K562 (cell line): ENCODE data around the gene PDCD11. TPM values are rescaled to one million over a fixed set of nuclear protein-coding genes. Genes with fewer than 3 reads are reported as not detected.

Source experiments
- ATAC-seq: fragments of 200-7000 bp; cut with Tn5 transposase; 3 replicates; pipeline ENCODE4 v1.9.1; 2020; ENCODE audit warnings: moderate library complexity
- BruUV-seq: library from RNA; stranded (reverse); fragments of 400-500 nt; replicated peaks from 2 replicates; lab custom pipeline; 2021; lab: Mats Ljungman, UMichigan
- CTCF ChIA-PET: fragments of 300-600 bp; formaldehyde crosslinking; extraction: SDS; loops from one replicate; lab custom pipeline; 2021; ENCODE audit warnings: low intra/inter-chr PET ratio; lab: Yijun Ruan, JAX
- POLR2A ChIA-PET: fragments of 300-600, 350-650 bp; sonication (Branson Sonifier 250); formaldehyde crosslinking; extraction: SDS; loops from one replicate; lab custom pipeline; 2021; ENCODE audit warnings: antibody characterized with exemption, inconsistent platforms; lab: Yijun Ruan, JAX
- DNase-seq, 4 experiments: peaks; one replicate each; pipeline versions ENCODE4 v3.0.0 to v3.0.0-alpha.2; 2011 to 2018; ENCODE audit warnings: low spot score in 3 of 4, mixed read lengths in 3 of 4; ENCODE audit errors: extremely low read depth in 1 of 4
- FAIRE-seq: peaks from 2 replicates; lab custom pipeline; 2011; peaks lifted over from hg19 to GRCh38; lab: Jason Lieb, UNC
- H2AFZ ChIP-seq: 2 replicates; pipeline ENCODE4 v1.6.0; 2011; ENCODE audit warnings: low read depth, low read length, control low read depth, inconsistent platforms
- H3K27ac ChIP-seq: fragments of 200-600 bp; 3 replicates; pipeline ENCODE4 v1.8.0; 2011; ENCODE audit warnings: low read depth, mild to moderate bottlenecking, control low read depth, inconsistent platforms, low read length, moderate library complexity, mixed read lengths; ENCODE audit errors: extremely low read depth
- H3K27me3 ChIP-seq, 2 experiments: fragments of 300-600 bp in 1 of 2; 2 replicates in 1 of 2; 3 replicates in 1 of 2; pipeline versions ENCODE4 v1.6.0 to v1.8.0; 2011; ENCODE audit warnings: inconsistent platforms in 2 of 2, low read length in 2 of 2, mild to moderate bottlenecking in 1 of 2, mixed read lengths in 1 of 2, moderate library complexity in 1 of 2; ENCODE audit not compliant: control insufficient read depth in 2 of 2, insufficient read depth in 2 of 2
- H3K36me3 ChIP-seq: fragments of 300-600 bp; 3 replicates; pipeline ENCODE4 v1.8.0; 2011; ENCODE audit warnings: mild to moderate bottlenecking, low read length, inconsistent platforms; ENCODE audit not compliant: control insufficient read depth, insufficient read depth
- H3K4me1 ChIP-seq, 2 experiments: fragments of 200-600 bp in 1 of 2; replicated peaks in 1 of 2; 2 replicates in 1 of 2; 3 replicates in 1 of 2; pipeline versions ENCODE4 v1.5.1 to v1.8.0; 2011; ENCODE audit warnings: inconsistent platforms in 2 of 2, low read length in 2 of 2, mild to moderate bottlenecking in 1 of 2, mixed read lengths in 1 of 2, moderate library complexity in 1 of 2; ENCODE audit not compliant: control insufficient read depth in 2 of 2, insufficient read depth in 2 of 2
- H3K4me2 ChIP-seq: 2 replicates; pipeline ENCODE4 v1.6.1; 2011; ENCODE audit warnings: low read length, control low read depth, inconsistent platforms, mixed read lengths; ENCODE audit not compliant: insufficient read depth
- H3K4me3 ChIP-seq: fragments of 200-600 bp; sonication (generic), shearing (Covaris generic); 2 replicates; pipeline ENCODE4 v1.5.1; 2016; ENCODE audit warnings: control low read depth, inconsistent platforms
- H3K79me2 ChIP-seq: fragments of 200-600 bp; 3 replicates; pipeline ENCODE4 v1.8.0; 2011; ENCODE audit warnings: low read length, inconsistent platforms; ENCODE audit not compliant: control insufficient read depth, insufficient read depth
- H3K9ac ChIP-seq, 2 experiments: 2 replicates each; pipeline versions ENCODE4 v1.6.0 to v1.6.1; 2011; ENCODE audit warnings: low read depth in 2 of 2, low read length in 2 of 2, control low read depth in 1 of 2, inconsistent platforms in 1 of 2, mild to moderate bottlenecking in 1 of 2, mixed read lengths in 1 of 2; ENCODE audit not compliant: insufficient read depth in 1 of 2
- H3K9me1 ChIP-seq: one replicate; pipeline ENCODE4 v1.6.0; 2011; ENCODE audit warnings: inconsistent platforms, mild to moderate bottlenecking, low read length, moderate library complexity; ENCODE audit not compliant: control insufficient read depth, insufficient read depth
- H3K9me3 ChIP-seq: replicated peaks from 2 replicates; pipeline ENCODE4 v1.5.1; 2011; ENCODE audit warnings: low read depth, low read length, inconsistent platforms; ENCODE audit not compliant: control insufficient read depth, insufficient read depth
- H4K20me1 ChIP-seq: replicated peaks from 2 replicates; pipeline ENCODE4 v1.6.1; 2011; ENCODE audit warnings: low read length, inconsistent platforms, mixed read lengths; ENCODE audit not compliant: control insufficient read depth, insufficient read depth
- AFF1 ChIP-seq, 2 experiments: fragments of 450-650 bp; IDR thresholded peaks; 2 replicates each; pipeline ENCODE4 v1.6.1; 2018; ENCODE audit warnings: mild to moderate bottlenecking in 2 of 2, low read depth in 1 of 2; ENCODE audit not compliant: partially characterized antibody in 2 of 2
- CXXC5 ChIP-seq: fragments of 250-450 bp; sonication (Bioruptor Pico); IDR thresholded peaks from 2 replicates; pipeline ENCODE4 v1.8.0; 2022; ENCODE audit warnings: inconsistent platforms, mild to moderate bottlenecking, moderate library complexity
- HDAC2 ChIP-seq: fragments of 450-650 bp; IDR thresholded peaks from 2 replicates; pipeline ENCODE4 v1.6.1; 2016; ENCODE audit warnings: mild to moderate bottlenecking
- KLF1 ChIP-seq: fragments of 450-650 bp; IDR thresholded peaks from 2 replicates; pipeline ENCODE4 v1.6.1; 2016; ENCODE audit warnings: missing genetic modification characterization, missing compliant biosample characterization
- POLR2AphosphoS2 ChIP-seq: IDR thresholded peaks from 2 replicates; pipeline ENCODE4 v1.6.1; 2012; ENCODE audit warnings: low read length, improper control_type of control experiment
- PURB ChIP-seq: sonication (generic); formaldehyde crosslinking; IDR thresholded peaks from 2 replicates; pipeline ENCODE4 v1.9.0; 2021; ENCODE audit warnings: low read depth, mild to moderate bottlenecking, missing genetic modification reagents
- ZBTB26 ChIP-seq: fragments of 450-650 bp; formaldehyde crosslinking; IDR thresholded peaks from 2 replicates; pipeline ENCODE4 v1.4.0; 2022; ENCODE audit warnings: missing genetic modification characterization
- ZBTB8A ChIP-seq: fragments of 450-650 bp; IDR thresholded peaks from 2 replicates; pipeline ENCODE4 v1.6.1; 2018; ENCODE audit warnings: mild to moderate bottlenecking, moderate library complexity; ENCODE audit not compliant: partially characterized antibody
- ZNF212 ChIP-seq: fragments of 450-650 bp; formaldehyde crosslinking; IDR thresholded peaks from 2 replicates; pipeline ENCODE4 v1.4.0; 2020; ENCODE audit warnings: mild to moderate bottlenecking
- WGBS: fragments of 100-300 bp; shearing (Covaris generic); methylation state at CpG from one replicate; pipeline ENCODE4 v1.1.6; 2016; ENCODE audit warnings: low coverage, mixed read lengths; ENCODE audit not compliant: insufficient coverage; ENCODE audit errors: missing lambda C conversion rate; 5-methylcytosine and 5-hydroxymethylcytosine counted together
- in situ Hi-C: fragments of 300-500 bp; cut with MboI; formaldehyde crosslinking; loops from 4 replicates; pipeline ENCODE4 v1.15.0; 2018; ENCODE audit warnings: inconsistent platforms, mixed read lengths
- intact Hi-C: fragments of 100-400 bp; cut with micrococcal nuclease; formaldehyde crosslinking; loops from 2 replicates; pipeline ENCODE4 v1.14.2; 2022
- polyA plus RNA-seq, 8 experiments: library from polyadenylated mRNA; depleted of rRNA in 4 of 8; stranded (reverse) in 5 of 8; unstranded in 3 of 8; fragments of >200 nt; fragmentation: Nextera tagmentation in 2 of 8; fragmentation: Illumina TruSeq in 1 of 8; extraction: Ambion mirVana in 2 of 8; extraction: Trizol in 1 of 8; gene quantifications; 2 replicates each; pipeline versions ENCODE4 v1.2.1 to v1.2.3, GENCODE V29; 2011 to 2014; ENCODE audit warnings: inconsistent platforms in 1 of 8, missing spikeins in 1 of 8
- total RNA-seq, 7 experiments: library from RNA; depleted of rRNA in 6 of 7; stranded (reverse); fragments of >200 nt in 6 of 7; fragmentation: Illumina TruSeq in 2 of 7; extraction: Trizol in 2 of 7; gene quantifications; 2 replicates each; pipeline versions ENCODE4 v1.2.1 to v1.2.3, GENCODE V29; 2011 to 2021; ENCODE audit warnings: low replicate concordance in 1 of 7

The PDCD11 gene
- total and polyA plus RNA-seq, 9 of the 15 experiments (the other 6 are each of a cell fraction or from before 2014, with no cell fraction given), result 14.8 to 73.8 (median 50.0) TPM

- in situ Hi-C loops (no loop called here), intact Hi-C loops (no loop called here)
- H3K9me3 ChIP-seq, result no peaks in the 10 kb centered on the region
- peaks cover 5% of the 10 kb centered on the region for H3K9me1 ChIP-seq
- no TSS peak for BruUV-seq
- H3K79me2 ChIP-seq, result peaks cover 77% of the 10 kb centered on the region
- H3K4me2 ChIP-seq, result peak overlapping the region; percentile 92
- H4K20me1 ChIP-seq, result 0 out of 2 replicates have a peak, but pooled peaks cover 4% of the 10 kb centered on the region
- ATAC-seq (peak; percentile 72), DNase-seq (peak; percentile 38 to 87 (median 64)), FAIRE-seq (peak; percentile 95)
- H3K27me3 ChIP-seq, result no peaks in the 10 kb centered on the region
- peaks cover 69% of the 10 kb centered on the region for H3K36me3 ChIP-seq
- H3K27ac ChIP-seq, result peak overlapping the region; percentile 81; the same call in 1 of the 3 replicates
- H3K9ac ChIP-seq, result peak overlapping the region; percentile 40 to 79
- peaks cover 10 to 15% of the 10 kb centered on the region in 2 experiments; a peak in 4 of 5 replicates for H3K4me1 ChIP-seq
- peak overlapping the region; percentile 74 for H3K4me3 ChIP-seq
- POLR2A ChIA-PET, result interaction anchor here (0.7 to 1.8 kb wide), 6 partner anchors 8 to 281 kb away, joined by 3 to 5 read pairs (median 3); partner anchors contain the start of gene NEURL1
- CTCF ChIA-PET, result no interaction called here
- WGBS, result 0% methylated on average over 3 of the region's 14 CpGs
- no peak overlapping the region for H2AFZ ChIP-seq
- no peak for TF ChIP-seq ZNF212
- TF ChIP-seq ZBTB26 (CRISPR knock-in tag), result no peak
- TF ChIP-seq ZBTB8A, result no peak
- TF ChIP-seq HDAC2, result 0 out of 2 replicates have a peak, but pooled peaks have one; percentile 33
- no peak for TF ChIP-seq AFF1 (IDR thresholded peaks at IDR 0.05; ENCODE audit: low read depth in 1 of 2, partially characterized antibody in 2 of 2)
- no peak for TF ChIP-seq CXXC5 (CRISPR knock-in tag)
- TF ChIP-seq KLF1 (tag), result no peak
- TF ChIP-seq PURB (CRISPR knock-in tag), result no peak
- no peak for TF ChIP-seq POLR2AphosphoS2
Observed at GRCh38 chr10:103394180-103394579, 2.2 kb upstream of the PDCD11 start.
